Measurements from ENCODE around the gene STH. TPM values are rescaled to one million over a fixed set of nuclear protein-coding genes. Genes with fewer than 3 reads are reported as not detected.

The STH gene
- total RNA-seq, 1 donor from 2014 or later, result not detected

- Histone ChIP-seq H3K4me3 (ENCODE audit: low read depth, low read length) (no peak overlapping the region), H3K36me3 (ENCODE audit: control insufficient read depth, insufficient read depth, low read length) (peaks cover 3% of the 10 kb centered on the region), H3K27me3 (ENCODE audit: control insufficient read depth, insufficient read depth, low read length) (no peaks in the 10 kb centered on the region)
- TF ChIP-seq, protein P1, sequence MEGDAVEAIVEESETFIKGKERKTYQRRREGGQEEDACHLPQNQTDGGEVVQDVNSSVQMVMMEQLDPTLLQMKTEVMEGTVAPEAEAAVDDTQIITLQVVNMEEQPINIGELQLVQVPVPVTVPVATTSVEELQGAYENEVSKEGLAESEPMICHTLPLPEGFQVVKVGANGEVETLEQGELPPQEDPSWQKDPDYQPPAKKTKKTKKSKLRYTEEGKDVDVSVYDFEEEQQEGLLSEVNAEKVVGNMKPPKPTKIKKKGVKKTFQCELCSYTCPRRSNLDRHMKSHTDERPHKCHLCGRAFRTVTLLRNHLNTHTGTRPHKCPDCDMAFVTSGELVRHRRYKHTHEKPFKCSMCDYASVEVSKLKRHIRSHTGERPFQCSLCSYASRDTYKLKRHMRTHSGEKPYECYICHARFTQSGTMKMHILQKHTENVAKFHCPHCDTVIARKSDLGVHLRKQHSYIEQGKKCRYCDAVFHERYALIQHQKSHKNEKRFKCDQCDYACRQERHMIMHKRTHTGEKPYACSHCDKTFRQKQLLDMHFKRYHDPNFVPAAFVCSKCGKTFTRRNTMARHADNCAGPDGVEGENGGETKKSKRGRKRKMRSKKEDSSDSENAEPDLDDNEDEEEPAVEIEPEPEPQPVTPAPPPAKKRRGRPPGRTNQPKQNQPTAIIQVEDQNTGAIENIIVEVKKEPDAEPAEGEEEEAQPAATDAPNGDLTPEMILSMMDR (IDR thresholded peaks at IDR 0.05; ENCODE audit: insufficient read depth, low read length, poor library complexity, severe bottlenecking), result peak; percentile 88
- DNase-seq (ENCODE audit: low read depth), result peak; percentile 65
Observed at GRCh38 chr17:46044286-46044928, 45.4 kb downstream of the STH start.

DNA sequence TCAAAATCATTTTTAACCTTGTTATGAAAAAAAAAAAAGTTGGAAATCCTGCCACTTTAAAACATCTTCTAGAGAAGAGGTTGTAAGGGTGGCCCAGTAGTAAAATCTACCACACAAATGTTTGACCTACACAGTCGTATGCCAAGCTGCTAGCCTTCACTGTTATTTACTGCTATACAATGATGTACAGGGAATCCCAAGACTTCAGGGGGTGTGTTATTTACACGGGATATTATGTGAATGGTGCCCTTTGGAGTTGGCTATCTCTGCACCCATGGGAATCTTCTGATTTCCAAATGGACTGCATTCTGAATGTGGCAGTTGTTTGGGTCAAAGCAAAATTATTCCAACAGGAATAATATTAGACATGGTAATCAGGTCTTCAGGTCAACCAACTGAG is 45.9 kb downstream of the STH start:
- TF ChIP-seq, protein P1 (IDR thresholded peaks at IDR 0.05; ENCODE audit: insufficient read depth, low read length, poor library complexity, severe bottlenecking), result no peak
- H3K27me3 ChIP-seq (ENCODE audit: control insufficient read depth, insufficient read depth, low read length), result no peaks in the 10 kb centered on the region
- H3K4me3 ChIP-seq (ENCODE audit: low read depth, low read length), result no peak overlapping the region
- DNase-seq (ENCODE audit: low read depth), result no peak
- H3K36me3 ChIP-seq (ENCODE audit: control insufficient read depth, insufficient read depth, low read length), result peaks cover 3% of the 10 kb centered on the region

DNA sequence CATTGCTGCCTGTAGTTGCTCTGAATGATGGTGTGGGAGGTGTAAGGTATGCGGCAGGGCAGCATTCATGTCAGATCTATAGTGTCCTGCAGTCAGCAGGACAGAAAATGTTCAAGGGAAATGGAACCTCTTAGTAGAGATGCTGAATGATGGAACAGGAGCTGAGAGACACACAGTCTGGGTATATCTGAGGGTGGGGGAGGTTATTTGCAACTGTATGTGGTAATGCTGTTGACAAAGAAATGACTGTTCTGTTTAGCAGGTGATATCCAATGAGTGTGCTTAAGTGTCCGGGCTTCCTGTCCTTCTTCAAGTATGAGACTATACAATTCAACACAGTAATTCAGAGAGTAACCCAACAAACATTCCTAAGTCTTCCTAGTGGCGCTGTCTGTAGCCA is 46.6 kb downstream of the STH start:
- no peak overlapping the region for H3K4me3 ChIP-seq (ENCODE audit: low read depth, low read length)
- TF ChIP-seq, protein P1 (IDR thresholded peaks at IDR 0.05; ENCODE audit: insufficient read depth, low read length, poor library complexity, severe bottlenecking), result no peak
- no peak for DNase-seq (ENCODE audit: low read depth)
- H3K36me3 ChIP-seq (ENCODE audit: control insufficient read depth, insufficient read depth, low read length), result peaks cover 4% of the 10 kb centered on the region
- no peaks in the 10 kb centered on the region for H3K27me3 ChIP-seq (ENCODE audit: control insufficient read depth, insufficient read depth, low read length)

GRCh38 chr17:46046957-46047356 is 47.9 kb downstream of the STH start:
- peaks cover 4% of the 10 kb centered on the region for H3K36me3 ChIP-seq (ENCODE audit: control insufficient read depth, insufficient read depth, low read length)

DNA sequence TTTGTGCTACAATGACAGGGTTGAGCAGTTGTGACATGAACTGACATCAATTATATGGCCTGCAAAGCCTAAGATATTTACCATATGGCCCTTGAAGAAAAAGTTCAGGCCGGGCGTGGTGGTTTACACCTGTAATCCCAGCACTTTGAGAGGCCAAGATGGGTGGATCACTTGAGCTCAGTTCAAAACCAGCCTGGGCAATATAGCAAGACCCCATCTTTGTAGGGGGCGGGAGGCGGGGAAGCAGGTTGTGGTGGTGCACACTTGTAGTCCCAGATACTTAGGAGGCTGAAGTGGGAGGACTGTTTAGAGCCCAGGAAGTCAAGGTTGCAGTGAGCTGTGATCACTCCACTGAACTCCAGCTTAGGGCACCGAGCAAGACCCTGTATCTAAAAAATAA is 48.3 kb downstream of the STH start:
- Histone ChIP-seq H3K36me3 (ENCODE audit: control insufficient read depth, insufficient read depth, low read length) (peaks cover 4% of the 10 kb centered on the region), H3K27me3 (ENCODE audit: control insufficient read depth, insufficient read depth, low read length) (no peaks in the 10 kb centered on the region), H3K4me3 (ENCODE audit: low read depth, low read length) (no peak overlapping the region)
- TF ChIP-seq, protein P1 (IDR thresholded peaks at IDR 0.05; ENCODE audit: insufficient read depth, low read length, poor library complexity, severe bottlenecking), result no peak
- no peak for DNase-seq (ENCODE audit: low read depth)

More at GRCh38 chr17:46046957-46047356, 47.9 kb downstream of the STH start:
- no peaks in the 10 kb centered on the region for H3K27me3 ChIP-seq (ENCODE audit: control insufficient read depth, insufficient read depth, low read length)
- no peak for DNase-seq (ENCODE audit: low read depth)
- TF ChIP-seq, protein P1 (IDR thresholded peaks at IDR 0.05; ENCODE audit: insufficient read depth, low read length, poor library complexity, severe bottlenecking), result no peak
- H3K4me3 ChIP-seq (ENCODE audit: low read depth, low read length), result no peak overlapping the region

GRCh38 chr17:46047856-46048255 is 48.8 kb downstream of the STH start:
- Histone ChIP-seq H3K36me3 (ENCODE audit: control insufficient read depth, insufficient read depth, low read length) (peaks cover 4% of the 10 kb centered on the region), H3K27me3 (ENCODE audit: control insufficient read depth, insufficient read depth, low read length) (no peaks in the 10 kb centered on the region), H3K4me3 (ENCODE audit: low read depth, low read length) (no peak overlapping the region)
- TF ChIP-seq, protein P1 (IDR thresholded peaks at IDR 0.05; ENCODE audit: insufficient read depth, low read length, poor library complexity, severe bottlenecking), result no peak
- no peak for DNase-seq (ENCODE audit: low read depth)

Data from kidney epithelial cell (primary cell).